ENCODE data around the gene ZNF436. TPM values are rescaled to one million over a fixed set of nuclear protein-coding genes. Genes with fewer than 3 reads are reported as not detected.
"Not testable (repeated sequence)": the region's sequence is repeated elsewhere in the genome, so short reads cannot be mapped to it uniquely, and the experiment has no call there.

ZNF436 gene
- total RNA-seq, 2 donors from 2014 or later, result 8.9 to 10.3 TPM

DNA sequence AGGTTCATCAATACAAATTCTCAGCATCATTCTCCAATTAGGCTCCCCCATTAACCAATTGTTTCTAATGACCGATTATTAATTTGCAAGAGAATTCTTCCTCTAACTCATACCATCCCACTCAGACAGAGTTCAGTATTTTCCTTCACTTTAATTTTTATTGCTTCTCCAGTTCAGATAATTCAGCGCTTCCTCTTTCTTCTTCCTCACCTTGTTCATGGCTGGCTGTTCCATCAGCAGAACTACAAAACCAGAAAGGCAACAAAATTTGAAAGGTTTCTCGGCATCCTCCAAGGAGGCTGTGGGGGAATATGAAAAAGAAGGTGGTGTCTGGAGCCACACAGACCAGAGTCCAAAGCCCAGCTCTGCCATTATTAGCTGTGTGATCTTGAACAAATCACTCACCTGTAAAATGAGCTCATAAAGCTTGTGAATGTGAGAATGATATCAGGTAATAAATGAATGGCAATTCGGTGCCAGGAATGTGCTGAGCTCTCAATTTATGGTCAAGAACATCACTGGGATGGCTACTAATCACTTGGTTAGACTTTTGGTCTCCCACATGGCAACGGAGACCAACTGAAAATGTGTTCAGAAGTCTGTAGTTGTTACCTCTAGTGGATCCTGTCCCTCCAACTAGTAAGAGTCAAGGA, 11.7 kb upstream of the ZNF436 start:
- no peak overlapping the region for H3K4me3 Mint-ChIP-seq
- H3K27me3 Mint-ChIP-seq (ENCODE audit: insufficient read depth), result peaks cover 64% of the 10 kb centered on the region
- 94 to 95% methylated on average over 5 of the region's 5 CpGs for WGBS, 2 experiments (ENCODE audit: insufficient coverage in 1 of 2, insufficient read length in 1 of 2)
- no peak overlapping the region for H3K4me3 ChIP-seq (ENCODE audit: low read length)
- TF ChIP-seq, protein P1, sequence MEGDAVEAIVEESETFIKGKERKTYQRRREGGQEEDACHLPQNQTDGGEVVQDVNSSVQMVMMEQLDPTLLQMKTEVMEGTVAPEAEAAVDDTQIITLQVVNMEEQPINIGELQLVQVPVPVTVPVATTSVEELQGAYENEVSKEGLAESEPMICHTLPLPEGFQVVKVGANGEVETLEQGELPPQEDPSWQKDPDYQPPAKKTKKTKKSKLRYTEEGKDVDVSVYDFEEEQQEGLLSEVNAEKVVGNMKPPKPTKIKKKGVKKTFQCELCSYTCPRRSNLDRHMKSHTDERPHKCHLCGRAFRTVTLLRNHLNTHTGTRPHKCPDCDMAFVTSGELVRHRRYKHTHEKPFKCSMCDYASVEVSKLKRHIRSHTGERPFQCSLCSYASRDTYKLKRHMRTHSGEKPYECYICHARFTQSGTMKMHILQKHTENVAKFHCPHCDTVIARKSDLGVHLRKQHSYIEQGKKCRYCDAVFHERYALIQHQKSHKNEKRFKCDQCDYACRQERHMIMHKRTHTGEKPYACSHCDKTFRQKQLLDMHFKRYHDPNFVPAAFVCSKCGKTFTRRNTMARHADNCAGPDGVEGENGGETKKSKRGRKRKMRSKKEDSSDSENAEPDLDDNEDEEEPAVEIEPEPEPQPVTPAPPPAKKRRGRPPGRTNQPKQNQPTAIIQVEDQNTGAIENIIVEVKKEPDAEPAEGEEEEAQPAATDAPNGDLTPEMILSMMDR (conservative IDR thresholded peaks at IDR 0.05), result no peak
- no peaks in the 10 kb centered on the region for H3K36me3 ChIP-seq (ENCODE audit: control insufficient read depth, insufficient read depth, low read length)
- H3K27ac ChIP-seq (ENCODE audit: low read depth, low read length), result no peak overlapping the region
- no peak for DNase-seq
- no peak overlapping the region for H3K9ac ChIP-seq (ENCODE audit: extremely low read depth, low read length, poor library complexity, severe bottlenecking)
- no peaks in the 10 kb centered on the region for H3K27me3 ChIP-seq (ENCODE audit: control insufficient read depth, insufficient read depth, low read length, poor library complexity, severe bottlenecking)
- H3K4me1 ChIP-seq (ENCODE audit: control insufficient read depth, insufficient read depth, low read length), result peaks cover 6% of the 10 kb centered on the region
- H3K27ac Mint-ChIP-seq, result no peak overlapping the region
- peaks cover 14% of the 10 kb centered on the region for H3K4me1 Mint-ChIP-seq
- H3K9me3 ChIP-seq (ENCODE audit: control insufficient read depth, low read length), result no peaks in the 10 kb centered on the region
- H3K9me3 Mint-ChIP-seq, result peaks cover 4% of the 10 kb centered on the region
- H3K36me3 Mint-ChIP-seq (ENCODE audit: low read depth), result peaks cover 6% of the 10 kb centered on the region

DNA sequence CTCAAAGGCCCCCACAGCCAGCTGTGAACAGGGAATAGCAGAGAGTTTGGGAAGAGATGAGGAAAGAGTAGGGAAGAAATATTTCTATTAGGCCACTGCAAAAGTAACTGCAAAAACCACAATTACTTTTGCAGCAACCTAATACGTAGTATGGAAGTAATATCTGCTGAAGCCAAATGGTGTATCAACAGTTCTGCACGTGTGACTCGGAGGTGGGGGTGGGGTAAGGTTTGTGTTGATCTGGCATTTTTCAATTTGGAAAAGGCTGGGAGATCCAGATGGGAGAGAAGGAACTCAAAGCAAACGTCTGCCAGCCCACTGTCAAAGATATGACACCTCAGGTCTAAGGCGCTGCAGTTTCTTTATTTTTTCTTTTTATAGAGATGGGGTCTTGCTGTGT, 11.1 kb upstream of the ZNF436 start:
- Mint-ChIP-seq H3K4me1 (peaks cover 14% of the 10 kb centered on the region), H3K27me3 (ENCODE audit: insufficient read depth) (peaks cover 61% of the 10 kb centered on the region), H3K9me3 (peaks cover 4% of the 10 kb centered on the region), H3K36me3 (ENCODE audit: low read depth) (peaks cover 6% of the 10 kb centered on the region), H3K27ac (no peak overlapping the region), H3K4me3 (no peak overlapping the region)
- H3K27ac ChIP-seq (ENCODE audit: low read depth, low read length), result no peak overlapping the region
- peak; percentile 28 for DNase-seq
- 69 to 82% methylated on average over 3 to 4 of the region's 5 CpGs for WGBS, 2 experiments (ENCODE audit: insufficient coverage in 1 of 2, insufficient read length in 1 of 2)
- TF ChIP-seq, protein P1 (conservative IDR thresholded peaks at IDR 0.05), result no peak
- no peak overlapping the region for H3K4me3 ChIP-seq (ENCODE audit: low read length)
- H3K36me3 ChIP-seq (ENCODE audit: control insufficient read depth, insufficient read depth, low read length), result no peaks in the 10 kb centered on the region
- H3K9ac ChIP-seq (ENCODE audit: extremely low read depth, low read length, poor library complexity, severe bottlenecking), result no peak overlapping the region
- H3K9me3 ChIP-seq (ENCODE audit: control insufficient read depth, low read length), result no peaks in the 10 kb centered on the region
- H3K27me3 ChIP-seq (ENCODE audit: control insufficient read depth, insufficient read depth, low read length, poor library complexity, severe bottlenecking), result no peaks in the 10 kb centered on the region
- H3K4me1 ChIP-seq (ENCODE audit: control insufficient read depth, insufficient read depth, low read length), result peaks cover 6% of the 10 kb centered on the region

DNA sequence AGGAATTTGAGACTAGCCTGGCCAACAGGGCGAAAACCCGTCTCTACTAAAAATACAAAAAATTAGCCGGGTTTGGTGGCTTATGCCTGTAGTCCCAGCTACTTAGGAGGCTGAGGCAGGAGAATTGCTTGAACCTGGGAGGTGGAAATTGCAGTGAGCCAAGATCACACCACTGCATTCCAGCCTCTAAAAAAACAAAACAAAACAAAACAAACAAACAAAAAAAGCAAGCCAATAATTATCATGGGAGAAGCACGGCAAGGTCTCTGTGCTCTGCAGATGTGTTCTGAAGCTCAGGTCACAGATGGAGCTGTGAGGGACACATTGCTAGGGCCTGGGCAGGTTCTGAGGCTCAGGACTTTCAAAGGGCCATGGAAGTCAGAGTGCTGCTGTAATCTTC, 10.6 kb upstream of the ZNF436 start:
- Mint-ChIP-seq H3K27me3 (ENCODE audit: insufficient read depth) (peaks cover 57% of the 10 kb centered on the region), H3K4me1 (peaks cover 14% of the 10 kb centered on the region)
- not testable (repeated sequence) for H3K4me3 ChIP-seq (ENCODE audit: low read length); H3K9me3 Mint-ChIP-seq; H3K9me3 ChIP-seq (ENCODE audit: control insufficient read depth, low read length); H3K36me3 ChIP-seq (ENCODE audit: control insufficient read depth, insufficient read depth, low read length); H3K27me3 ChIP-seq (ENCODE audit: control insufficient read depth, insufficient read depth, low read length, poor library complexity, severe bottlenecking); H3K27ac Mint-ChIP-seq; H3K4me1 ChIP-seq (ENCODE audit: control insufficient read depth, insufficient read depth, low read length); H3K4me3 Mint-ChIP-seq; H3K9ac ChIP-seq (ENCODE audit: extremely low read depth, low read length, poor library complexity, severe bottlenecking); H3K36me3 Mint-ChIP-seq (ENCODE audit: low read depth); H3K27ac ChIP-seq (ENCODE audit: low read depth, low read length)
- 60 to 63% methylated on average over 4 of the region's 4 CpGs for WGBS, 2 experiments (ENCODE audit: insufficient coverage in 1 of 2, insufficient read length in 1 of 2)
- peak; percentile 49 for DNase-seq
